GM04503 (cell line): ENCODE data around the gene DHRS13.
A peak's percentile ranks its signal among the peaks of the same experiment; 100 is the strongest.

Experiments used
- DNase-seq: peaks from one replicate; pipeline ENCODE4 v3.0.0-alpha.2; 2012; ENCODE audit warnings: low read depth

The DHRS13 gene

GRCh38 chr17:28902819-28903545 lies at the start of gene DHRS13:
Gene DHRS13, minus strand, starts transcription at chr17:28903079. Its CDS starts 135 bp downstream, at chr17:28902944.
- no peak for DNase-seq

- peak; percentile 98 for DNase-seq
Measured at GRCh38 chr17:28951991-28952975, 49.4 kb upstream of the DHRS13 start.

- peak; percentile 99 for DNase-seq
Measured at GRCh38 chr17:28951428-28951990, 48.6 kb upstream of the DHRS13 start, which contains the start of gene PHF12. Gene PHF12, minus strand, starts transcription at chr17:28951518. Its CDS starts 558 bp downstream, at chr17:28950960.

- DNase-seq = no peak
Measured at GRCh38 chr17:28950752-28951427, 48.0 kb upstream of the DHRS13 start.

- DNase-seq = no peak
Measured at GRCh38 chr17:28950017-28950751, 47.3 kb upstream of the DHRS13 start.

GRCh38 chr17:28949185-28950016 lies 46.5 kb upstream of the DHRS13 start:
- DNase-seq = no peak

- DNase-seq = no peak
Measured at GRCh38 chr17:28948873-28949184, 46.0 kb upstream of the DHRS13 start.

GRCh38 chr17:28948342-28948741 lies 45.5 kb upstream of the DHRS13 start:
- no peak for DNase-seq

- no peak for DNase-seq
Measured at GRCh38 chr17:28947639-28948038, 44.8 kb upstream of the DHRS13 start.

GRCh38 chr17:28946239-28946638 lies 43.4 kb upstream of the DHRS13 start:
- DNase-seq = peak; percentile 86

- DNase-seq = peak; percentile 45
Measured at GRCh38 chr17:28944862-28945741, 42.2 kb upstream of the DHRS13 start.

GRCh38 chr17:28944343-28944742 lies 41.5 kb upstream of the DHRS13 start:
- DNase-seq = no peak

- DNase-seq = no peak
Measured at GRCh38 chr17:28942925-28943324, 40.0 kb upstream of the DHRS13 start.

GRCh38 chr17:28941251-28941650 lies 38.4 kb upstream of the DHRS13 start:
- DNase-seq = no peak

GRCh38 chr17:28940675-28941074 lies 37.8 kb upstream of the DHRS13 start:
- DNase-seq = no peak

- no peak for DNase-seq
Measured at GRCh38 chr17:28940142-28940541, 37.3 kb upstream of the DHRS13 start.

- no peak for DNase-seq
Measured at GRCh38 chr17:28938552-28938951, 35.7 kb upstream of the DHRS13 start.

- no peak for DNase-seq
Measured at GRCh38 chr17:28937044-28937729, 34.3 kb upstream of the DHRS13 start.
